Left cardiac atrium (tissue), 4 donors: ENCODE measurements around the gene CLIP4. TPM values are rescaled to one million over a fixed set of nuclear protein-coding genes. Genes with fewer than 3 reads are reported as not detected.

ENCODE experiments used
- ATAC-seq, 2 donors: fragments of 200-7000 bp; cut with Tn5 transposase; one replicate each; pipeline ENCODE4 v1.9.1; 2020; ENCODE audit warnings: mild to moderate bottlenecking in 2 of 2, moderate library complexity in 2 of 2
- DNase-seq: peaks from one replicate; pipeline ENCODE4 v3.0.0-alpha.2; 2020
- intact Hi-C, 2 donors: fragments of 100-400 bp; cut with DNase I; formaldehyde crosslinking; loops; one replicate each; pipeline versions ENCODE4 v1.14.1 to v1.15.1; 2022 to 2023
- total RNA-seq, 2 donors: library from RNA; stranded (reverse); fragmentation: NEBNext Ultra II Directional; extraction: Animal tissue kit (Norgen Biotek cat#: 25700); gene quantifications; one replicate each; pipeline ENCODE4 v1.2.1, GENCODE V29; 2021
- donor health status: DM: no; HTN: yes; CAD: no.
- donor health status: DM: no; HTN: yes; CAD: no; lungs with severe emphysema.
- donor health status: DM: yes; HTN: yes; CAD: no.
- donor health status: Dilated cardiomyopathy.

The CLIP4 gene
- total RNA-seq, 2 donors from 2014 or later, result 45.1 to 63.1 TPM

- intact Hi-C loops, result no loop called here
- DNase-seq (no peak), ATAC-seq (no peak)
Measured at GRCh38 chr2:29166242-29167039, 51.2 kb downstream of the CLIP4 start.

GRCh38 chr2:29174937-29175336 is 59.7 kb downstream of the CLIP4 start:
- DNase-seq (no peak), ATAC-seq (no peak)
- intact Hi-C loops, result no loop called here

GRCh38 chr2:29175338-29175737 is 60.1 kb downstream of the CLIP4 start:
- ATAC-seq, result no peak
- intact Hi-C loops, result no loop called here
- no peak for DNase-seq

GRCh38 chr2:29182334-29182733 is 67.1 kb downstream of the CLIP4 start:
- ATAC-seq (no peak), DNase-seq (no peak)
- intact Hi-C loops, result no loop called here

- intact Hi-C loops, result no loop called here
- ATAC-seq (no peak), DNase-seq (no peak)
Measured at GRCh38 chr2:29182920-29183319, 67.7 kb downstream of the CLIP4 start.

- ATAC-seq (no peak), DNase-seq (no peak)
- intact Hi-C loops, result no loop called here
Measured at GRCh38 chr2:29184531-29184930, 69.3 kb downstream of the CLIP4 start.

- no peak for ATAC-seq
- intact Hi-C loops, result no loop called here
Measured at GRCh38 chr2:29186817-29187216, 71.6 kb downstream of the CLIP4 start.

GRCh38 chr2:29187926-29188325 is 72.7 kb downstream of the CLIP4 start:
- ATAC-seq (no peak), DNase-seq (no peak)
- intact Hi-C loops, result no loop called here

More at GRCh38 chr2:29186817-29187216, 71.6 kb downstream of the CLIP4 start:
- no peak for DNase-seq

GRCh38 chr2:29189052-29189451 is 73.8 kb downstream of the CLIP4 start:
- intact Hi-C loops, result no loop called here
- DNase-seq (no peak), ATAC-seq (no peak)

- intact Hi-C loops, result no loop called here
- ATAC-seq (no peak), DNase-seq (no peak)
Measured at GRCh38 chr2:29191817-29192216, 76.6 kb downstream of the CLIP4 start.

GRCh38 chr2:29192526-29192925 is 77.3 kb downstream of the CLIP4 start:
- intact Hi-C loops, result no loop called here
- DNase-seq (no peak), ATAC-seq (no peak)

- no peak for DNase-seq
- intact Hi-C loops, result no loop called here
- ATAC-seq, result no peak
Measured at GRCh38 chr2:29193111-29193510, 77.9 kb downstream of the CLIP4 start.

GRCh38 chr2:29193681-29194080 is 78.5 kb downstream of the CLIP4 start:
- ATAC-seq, result no peak
- no peak for DNase-seq
- intact Hi-C loops, result no loop called here

GRCh38 chr2:29195796-29196195 is 80.6 kb downstream of the CLIP4 start:
- intact Hi-C loops, result loop anchor here (2.0 to 5.0 kb wide), 3 partner anchors 237 to 373 kb away; no protein-coding TSS in a partner anchor
- DNase-seq (no peak), ATAC-seq (no peak)

GRCh38 chr2:29196792-29197788 is 81.9 kb downstream of the CLIP4 start:
- intact Hi-C loops, result loop anchor here (2.0 to 5.0 kb wide), 3 partner anchors 238 to 375 kb away; no protein-coding TSS in a partner anchor
- ATAC-seq (peak; percentile 83 to 88), DNase-seq (peak; percentile 62)

- intact Hi-C loops, result no loop called here
- no peak for DNase-seq
- no peak for ATAC-seq
Measured at GRCh38 chr2:29201979-29202378, 86.8 kb downstream of the CLIP4 start.

GRCh38 chr2:29202819-29203495 is 87.7 kb downstream of the CLIP4 start:
- ATAC-seq (no peak), DNase-seq (no peak)
- intact Hi-C loops, result no loop called here

GRCh38 chr2:29206941-29207340 is 91.7 kb downstream of the CLIP4 start:
- DNase-seq (no peak), ATAC-seq (no peak)
- intact Hi-C loops, result no loop called here

GRCh38 chr2:29207352-29208148 is 92.3 kb downstream of the CLIP4 start:
- ATAC-seq (no peak), DNase-seq (no peak)
- intact Hi-C loops, result no loop called here
